IMR-90 (cell line): ENCODE data around the gene ADRA1B. TPM values are rescaled to one million over a fixed set of nuclear protein-coding genes. Genes with fewer than 3 reads are reported as not detected.

Experiments used
- ATAC-seq: fragments of 200-7000 bp; cut with Tn5 transposase; 2 replicates; pipeline ENCODE4 v1.9.1; 2020; ENCODE audit warnings: low read depth, mild to moderate bottlenecking, moderate library complexity
- BruUV-seq: library from RNA; stranded (reverse); fragments of 400-500 nt; replicated peaks from 2 replicates; lab custom pipeline; 2021; lab: Mats Ljungman, UMichigan
- CTCF ChIA-PET: fragments of 300-600 bp; formaldehyde crosslinking; extraction: SDS; loops from one replicate; lab custom pipeline; 2021; ENCODE audit warnings: antibody characterized with exemption; lab: Yijun Ruan, JAX
- POLR2A ChIA-PET: fragments of 300-600 bp; sonication (Branson Sonifier 250); formaldehyde crosslinking; loops from one replicate; lab custom pipeline; 2022; ENCODE audit warnings: antibody characterized with exemption; ENCODE audit not compliant: unreplicated experiment; lab: Charles Lee
- DNase-seq: peaks from one replicate; pipeline ENCODE4 v3.0.0; 2013
- H2AFZ ChIP-seq: replicated peaks from 2 replicates; pipeline ENCODE3; 2013; ENCODE audit warnings: low read length, mild to moderate bottlenecking; ENCODE audit not compliant: poor library complexity
- H2AK5ac ChIP-seq: 2 replicates; pipeline ENCODE4 v1.6.1; 2013; ENCODE audit warnings: low read depth, low read length, inconsistent platforms
- H2AK9ac ChIP-seq: replicated peaks from 2 replicates; pipeline ENCODE3; 2013; ENCODE audit warnings: mild to moderate bottlenecking, low read depth, low read length, moderate library complexity; ENCODE audit not compliant: poor library complexity
- H2BK120ac ChIP-seq: 2 replicates; pipeline ENCODE4 v1.6.1; 2013; ENCODE audit warnings: low read depth, low read length, inconsistent platforms
- H2BK15ac ChIP-seq: 3 replicates; pipeline ENCODE4 v1.6.1; 2013; ENCODE audit warnings: low read depth, low read length, inconsistent platforms
- H2BK20ac ChIP-seq: 2 replicates; pipeline ENCODE4 v1.6.1; 2013; ENCODE audit warnings: low read depth, mild to moderate bottlenecking, inconsistent platforms, low read length, moderate library complexity
- H2BK5ac ChIP-seq: 2 replicates; pipeline ENCODE4 v1.6.1; 2013; ENCODE audit warnings: mild to moderate bottlenecking, low read depth, low read length, inconsistent platforms; ENCODE audit not compliant: poor library complexity, severe bottlenecking
- H3K14ac ChIP-seq: replicated peaks from 2 replicates; pipeline ENCODE4 v1.6.1; 2013; ENCODE audit warnings: low read depth, low read length, inconsistent platforms
- H3K18ac ChIP-seq: 2 replicates; pipeline ENCODE4 v1.6.1; 2013; ENCODE audit warnings: low read depth, low read length, control low read depth
- H3K23ac ChIP-seq: 2 replicates; pipeline ENCODE4 v1.6.1; 2013; ENCODE audit warnings: low read depth, low read length, inconsistent platforms
- H3K27ac ChIP-seq: 2 replicates; pipeline ENCODE4 v1.5.1; 2013; ENCODE audit warnings: mild to moderate bottlenecking, control low read depth, low read length; ENCODE audit not compliant: insufficient read depth
- H3K27me3 ChIP-seq: 2 replicates; pipeline ENCODE4 v1.6.1; 2013; ENCODE audit warnings: low read length; ENCODE audit not compliant: control insufficient read depth, insufficient read depth
- H3K36me3 ChIP-seq: 2 replicates; pipeline ENCODE4 v1.6.1; 2013; ENCODE audit warnings: low read length, mixed read lengths; ENCODE audit not compliant: control insufficient read depth, insufficient read depth
- H3K4ac ChIP-seq: 2 replicates; pipeline ENCODE4 v1.6.1; 2013; ENCODE audit warnings: low read depth, low read length, inconsistent platforms
- H3K4me1 ChIP-seq: 2 replicates; pipeline ENCODE4 v1.6.1; 2013; ENCODE audit warnings: low read length, mixed read lengths; ENCODE audit not compliant: control insufficient read depth, insufficient read depth
- H3K4me2 ChIP-seq: 2 replicates; pipeline ENCODE4 v1.6.1; 2013; ENCODE audit warnings: low read depth, mild to moderate bottlenecking, control low read depth, low read length, moderate library complexity
- H3K4me3 ChIP-seq: 2 replicates; pipeline ENCODE4 v1.5.1; 2013; ENCODE audit warnings: low read depth, mild to moderate bottlenecking, control low read depth, low read length, moderate library complexity; ENCODE audit not compliant: insufficient read depth
- H3K56ac ChIP-seq: 2 replicates; pipeline ENCODE4 v1.6.1; 2013; ENCODE audit warnings: low read length, inconsistent platforms; ENCODE audit not compliant: insufficient read depth; ENCODE audit errors: extremely low read depth
- H3K79me1 ChIP-seq, 2 experiments: 2 replicates each; pipeline ENCODE4 v1.6.1; 2013; ENCODE audit warnings: low read length in 2 of 2, inconsistent platforms in 1 of 2, low read depth in 1 of 2
- H3K9ac ChIP-seq: 2 replicates; pipeline ENCODE4 v1.6.1; 2013; ENCODE audit warnings: low read depth, low read length, control low read depth
- H3K9me1 ChIP-seq: 2 replicates; pipeline ENCODE4 v1.6.1; 2013; ENCODE audit warnings: low read length, inconsistent platforms; ENCODE audit not compliant: insufficient read depth
- H3K9me3 ChIP-seq: 2 replicates; pipeline ENCODE4 v1.6.1; 2013; ENCODE audit warnings: low read length; ENCODE audit not compliant: control insufficient read depth, insufficient read depth
- H4K20me1 ChIP-seq: 2 replicates; pipeline ENCODE4 v1.6.1; 2013; ENCODE audit warnings: low read length, inconsistent platforms; ENCODE audit not compliant: insufficient read depth
- H4K5ac ChIP-seq: 2 replicates; pipeline ENCODE4 v1.6.1; 2013; ENCODE audit warnings: mild to moderate bottlenecking, low read depth, low read length, control low read depth
- H4K8ac ChIP-seq, 2 experiments: 2 replicates each; pipeline ENCODE4 v1.6.1; 2013; ENCODE audit warnings: low read depth in 2 of 2, low read length in 2 of 2, control low read depth in 1 of 2, inconsistent platforms in 1 of 2
- H4K91ac ChIP-seq: 2 replicates; pipeline ENCODE4 v1.6.1; 2013; ENCODE audit warnings: low read depth, low read length, inconsistent platforms; ENCODE audit not compliant: insufficient read depth
- BHLHE40 ChIP-seq: fragments of 150-350 bp; IDR thresholded peaks from 2 replicates; pipeline ENCODE4 v1.6.1; 2016; ENCODE audit warnings: mild to moderate bottlenecking, low read depth, low read length
- CEBPB ChIP-seq: IDR thresholded peaks from 2 replicates; pipeline ENCODE4 v1.6.1; 2012; ENCODE audit warnings: low read depth, low read length, improper control_type of control experiment
- CHD1 ChIP-seq: IDR thresholded peaks from 2 replicates; pipeline ENCODE4 v1.6.1; 2012; ENCODE audit warnings: low read depth, low read length, improper control_type of control experiment
- FOS ChIP-seq: fragments of 150-350 bp; IDR thresholded peaks from 2 replicates; pipeline ENCODE4 v1.6.1; 2016; ENCODE audit warnings: low read depth, low read length
- MAFK ChIP-seq: IDR thresholded peaks from 2 replicates; pipeline ENCODE4 v1.6.1; 2012; ENCODE audit warnings: low read depth, low read length, improper control_type of control experiment
- MAZ ChIP-seq: IDR thresholded peaks from 2 replicates; pipeline ENCODE4 v1.6.1; 2012; ENCODE audit warnings: low read depth, mild to moderate bottlenecking, low read length, improper control_type of control experiment, moderate library complexity, borderline replicate concordance
- MXI1 ChIP-seq: IDR thresholded peaks from 2 replicates; pipeline ENCODE4 v1.6.1; 2012; ENCODE audit warnings: low read depth, mild to moderate bottlenecking, low read length, moderate library complexity, borderline replicate concordance
- RAD21 ChIP-seq: IDR thresholded peaks from 2 replicates; pipeline ENCODE4 v1.6.1; 2012; ENCODE audit warnings: low read length, improper control_type of control experiment
- RCOR1 ChIP-seq: IDR thresholded peaks from 2 replicates; pipeline ENCODE4 v1.6.1; 2012; ENCODE audit warnings: mild to moderate bottlenecking, low read length, improper control_type of control experiment; ENCODE audit not compliant: insufficient replicate concordance
- RFX5 ChIP-seq: IDR thresholded peaks from 2 replicates; pipeline ENCODE4 v1.8.0; 2012; ENCODE audit warnings: low read depth, mild to moderate bottlenecking, low read length, moderate library complexity
- SMC3 ChIP-seq: fragments of 150-350 bp; IDR thresholded peaks from 2 replicates; pipeline ENCODE4 v1.6.1; 2016; ENCODE audit warnings: low read depth, mild to moderate bottlenecking, antibody characterized with exemption, low read length, moderate library complexity
- WGBS, 2 experiments: methylation state at CpG; one replicate each; pipeline versions ENCODE4 v1.1.5 to v1.1.7; 2013; ENCODE audit warnings: missing lambda C conversion rate in 2 of 2; ENCODE audit not compliant: insufficient read length in 1 of 2; ENCODE audit errors: extremely low coverage in 2 of 2; 5-methylcytosine and 5-hydroxymethylcytosine counted together
- dilution Hi-C: fragments of 300-500 bp; cut with HindIII; formaldehyde crosslinking; loops from one replicate; pipeline ENCODE4 v1.14.3; 2018; ENCODE audit warnings: low sequenced_read_pairs; ENCODE audit not compliant: unreplicated experiment
- in situ Hi-C: fragments of 300-500 bp; cut with MboI; formaldehyde crosslinking; loops from 3 replicates; pipeline ENCODE4 v1.14.3; 2019; ENCODE audit warnings: low sequenced_read_pairs, inconsistent platforms, mixed read lengths
- intact Hi-C: fragments of 100-400 bp; cut with micrococcal nuclease; formaldehyde crosslinking; loops from 2 replicates; pipeline ENCODE4 v1.10.0; 2022
- polyA plus RNA-seq, 3 experiments: library from polyadenylated mRNA; depleted of rRNA; stranded (reverse); fragments of >200 nt; gene quantifications; 2 replicates each; pipeline ENCODE4 v1.2.3, GENCODE V29; 2012; ENCODE audit warnings: low replicate concordance in 1 of 3
- total RNA-seq: library from RNA; depleted of rRNA; stranded (reverse); fragments of >200 nt; gene quantifications from 2 replicates; pipeline ENCODE4 v1.2.3, GENCODE V29; 2012
- TF ChIP-seq, protein P1 (sequence below): fragments of 150-350 bp; IDR thresholded peaks from 2 replicates; pipeline ENCODE4 v1.6.1; 2016; ENCODE audit warnings: low read depth, mild to moderate bottlenecking, low read length, moderate library complexity, borderline replicate concordance
- TF ChIP-seq, protein P2 (sequence below): fragments of 150-350 bp; IDR thresholded peaks from 2 replicates; pipeline ENCODE4 v1.6.1; 2017; ENCODE audit warnings: mild to moderate bottlenecking, antibody characterized with exemption, low read length, low read depth
- TF ChIP-seq, protein P3 (sequence below): conservative IDR thresholded peaks from 2 replicates; pipeline ENCODE4 v1.5.1; 2012; ENCODE audit warnings: mild to moderate bottlenecking, low read depth, low read length, improper control_type of control experiment

The ADRA1B gene
- total and polyA plus RNA-seq, 2 of the 4 experiments (the other 2 are of a cell fraction) = 0.18 to 1.5 TPM

DNA sequence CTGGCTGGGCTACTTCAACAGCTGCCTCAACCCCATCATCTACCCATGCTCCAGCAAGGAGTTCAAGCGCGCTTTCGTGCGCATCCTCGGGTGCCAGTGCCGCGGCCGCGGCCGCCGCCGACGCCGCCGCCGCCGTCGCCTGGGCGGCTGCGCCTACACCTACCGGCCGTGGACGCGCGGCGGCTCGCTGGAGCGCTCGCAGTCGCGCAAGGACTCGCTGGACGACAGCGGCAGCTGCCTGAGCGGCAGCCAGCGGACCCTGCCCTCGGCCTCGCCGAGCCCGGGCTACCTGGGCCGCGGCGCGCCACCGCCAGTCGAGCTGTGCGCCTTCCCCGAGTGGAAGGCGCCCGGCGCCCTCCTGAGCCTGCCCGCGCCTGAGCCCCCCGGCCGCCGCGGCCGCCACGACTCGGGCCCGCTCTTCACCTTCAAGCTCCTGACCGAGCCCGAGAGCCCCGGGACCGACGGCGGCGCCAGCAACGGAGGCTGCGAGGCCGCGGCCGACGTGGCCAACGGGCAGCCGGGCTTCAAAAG lies 55.7 kb downstream of the ADRA1B start:
- Histone ChIP-seq H4K5ac (peak overlapping the region; percentile 90; the same call in 1 of the 2 replicates), H3K36me3 (no peaks in the 10 kb centered on the region), H3K9ac (no peak overlapping the region), H2BK15ac (peak overlapping the region; percentile 87; the same call in 2 of the 3 replicates), H4K8ac (peak overlapping the region; percentile 71 to 80; a peak in 3 of 4 replicates), H3K14ac (no peak overlapping the region), H3K4me3 (no peak overlapping the region), H4K91ac (peak overlapping the region; percentile 91; the same call in 1 of the 2 replicates), H3K23ac (no peak overlapping the region), H2AK5ac (peak overlapping the region; percentile 85; the same call in 1 of the 2 replicates), H2BK5ac (peak overlapping the region; percentile 83), H3K9me1 (peaks cover 21% of the 10 kb centered on the region), H2BK20ac (peak overlapping the region; percentile 98), H2AFZ (peak overlapping the region; percentile 79), H3K4me1 (peaks cover 23% of the 10 kb centered on the region), H3K27me3 (no peaks in the 10 kb centered on the region), H2BK120ac (peak overlapping the region; percentile 97), H2AK9ac (no peak overlapping the region), H3K18ac (peak overlapping the region; percentile 69), H3K9me3 (no peaks in the 10 kb centered on the region), H3K79me1 (peaks cover 0 to 5% of the 10 kb centered on the region in 2 experiments; a peak in 2 of 4 replicates), H3K56ac (no peak overlapping the region), H4K20me1 (peaks cover 3% of the 10 kb centered on the region; the same call in 1 of the 2 replicates), H3K27ac (peak overlapping the region; percentile 66; the same call in 1 of the 2 replicates), H3K4ac (peak overlapping the region; percentile 94), H3K4me2 (no peak overlapping the region)
- no peak for DNase-seq
- intact Hi-C loops = loop anchor here (10.0 kb wide), 3 partner anchors 207 to 807 kb away; partner anchors contain the start of gene RNF145
- ChIA-PET POLR2A (no interaction called here), CTCF (interaction anchor here (0.6 kb wide), 1 partner anchor 112 kb away, joined by 4 read pairs; no protein-coding TSS in a partner anchor)
- ATAC-seq = no peak
- dilution Hi-C loops = no loop called here
- WGBS, 2 experiments = 19% methylated on average over 45 of the region's 76 CpGs; no CpG with 5 or more reads in 1 of the 2 experiments
- in situ Hi-C loops = loop anchor here (25.0 kb wide), 1 partner anchor 810 kb away; no protein-coding TSS in a partner anchor
- BruUV-seq = no TSS peak
- TF ChIP-seq SMC3 (no peak), RAD21 (no peak), CEBPB (no peak), MAZ (no peak), MXI1 (no peak), CHD1 (no peak), MAFK (no peak), FOS (no peak), RCOR1 (no peak), BHLHE40 (no peak), RFX5 (no peak)
- TF ChIP-seq, protein P1, sequence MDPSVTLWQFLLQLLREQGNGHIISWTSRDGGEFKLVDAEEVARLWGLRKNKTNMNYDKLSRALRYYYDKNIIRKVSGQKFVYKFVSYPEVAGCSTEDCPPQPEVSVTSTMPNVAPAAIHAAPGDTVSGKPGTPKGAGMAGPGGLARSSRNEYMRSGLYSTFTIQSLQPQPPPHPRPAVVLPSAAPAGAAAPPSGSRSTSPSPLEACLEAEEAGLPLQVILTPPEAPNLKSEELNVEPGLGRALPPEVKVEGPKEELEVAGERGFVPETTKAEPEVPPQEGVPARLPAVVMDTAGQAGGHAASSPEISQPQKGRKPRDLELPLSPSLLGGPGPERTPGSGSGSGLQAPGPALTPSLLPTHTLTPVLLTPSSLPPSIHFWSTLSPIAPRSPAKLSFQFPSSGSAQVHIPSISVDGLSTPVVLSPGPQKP = no peak
- TF ChIP-seq, protein P2, sequence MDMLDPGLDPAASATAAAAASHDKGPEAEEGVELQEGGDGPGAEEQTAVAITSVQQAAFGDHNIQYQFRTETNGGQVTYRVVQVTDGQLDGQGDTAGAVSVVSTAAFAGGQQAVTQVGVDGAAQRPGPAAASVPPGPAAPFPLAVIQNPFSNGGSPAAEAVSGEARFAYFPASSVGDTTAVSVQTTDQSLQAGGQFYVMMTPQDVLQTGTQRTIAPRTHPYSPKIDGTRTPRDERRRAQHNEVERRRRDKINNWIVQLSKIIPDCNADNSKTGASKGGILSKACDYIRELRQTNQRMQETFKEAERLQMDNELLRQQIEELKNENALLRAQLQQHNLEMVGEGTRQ = no peak
- TF ChIP-seq, protein P3, sequence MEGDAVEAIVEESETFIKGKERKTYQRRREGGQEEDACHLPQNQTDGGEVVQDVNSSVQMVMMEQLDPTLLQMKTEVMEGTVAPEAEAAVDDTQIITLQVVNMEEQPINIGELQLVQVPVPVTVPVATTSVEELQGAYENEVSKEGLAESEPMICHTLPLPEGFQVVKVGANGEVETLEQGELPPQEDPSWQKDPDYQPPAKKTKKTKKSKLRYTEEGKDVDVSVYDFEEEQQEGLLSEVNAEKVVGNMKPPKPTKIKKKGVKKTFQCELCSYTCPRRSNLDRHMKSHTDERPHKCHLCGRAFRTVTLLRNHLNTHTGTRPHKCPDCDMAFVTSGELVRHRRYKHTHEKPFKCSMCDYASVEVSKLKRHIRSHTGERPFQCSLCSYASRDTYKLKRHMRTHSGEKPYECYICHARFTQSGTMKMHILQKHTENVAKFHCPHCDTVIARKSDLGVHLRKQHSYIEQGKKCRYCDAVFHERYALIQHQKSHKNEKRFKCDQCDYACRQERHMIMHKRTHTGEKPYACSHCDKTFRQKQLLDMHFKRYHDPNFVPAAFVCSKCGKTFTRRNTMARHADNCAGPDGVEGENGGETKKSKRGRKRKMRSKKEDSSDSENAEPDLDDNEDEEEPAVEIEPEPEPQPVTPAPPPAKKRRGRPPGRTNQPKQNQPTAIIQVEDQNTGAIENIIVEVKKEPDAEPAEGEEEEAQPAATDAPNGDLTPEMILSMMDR = no peak
